K562 (cell line): Measurements from ENCODE around the gene TFEC. TPM values are rescaled to one million over a fixed set of nuclear protein-coding genes. Genes with fewer than 3 reads are reported as not detected.

Source experiments
- ATAC-seq: fragments of 200-7000 bp; cut with Tn5 transposase; 3 replicates; pipeline ENCODE4 v1.9.1; 2020; ENCODE audit warnings: moderate library complexity
- BruUV-seq: library from RNA; stranded (reverse); fragments of 400-500 nt; replicated peaks from 2 replicates; lab custom pipeline; 2021; lab: Mats Ljungman, UMichigan
- CTCF ChIA-PET: fragments of 300-600 bp; formaldehyde crosslinking; extraction: SDS; loops from one replicate; lab custom pipeline; 2021; ENCODE audit warnings: low intra/inter-chr PET ratio; lab: Yijun Ruan, JAX
- POLR2A ChIA-PET: fragments of 300-600, 350-650 bp; sonication (Branson Sonifier 250); formaldehyde crosslinking; extraction: SDS; loops from one replicate; lab custom pipeline; 2021; ENCODE audit warnings: antibody characterized with exemption, inconsistent platforms; lab: Yijun Ruan, JAX
- DNase-seq, 4 experiments: peaks; one replicate each; pipeline versions ENCODE4 v3.0.0 to v3.0.0-alpha.2; 2011 to 2018; ENCODE audit warnings: low spot score in 3 of 4, mixed read lengths in 3 of 4; ENCODE audit errors: extremely low read depth in 1 of 4
- FAIRE-seq: peaks from 2 replicates; lab custom pipeline; 2011; peaks lifted over from hg19 to GRCh38; lab: Jason Lieb, UNC
- H2AFZ ChIP-seq: 2 replicates; pipeline ENCODE4 v1.6.0; 2011; ENCODE audit warnings: low read depth, low read length, control low read depth, inconsistent platforms
- H3K27ac ChIP-seq: fragments of 200-600 bp; 3 replicates; pipeline ENCODE4 v1.8.0; 2011; ENCODE audit warnings: low read depth, mild to moderate bottlenecking, control low read depth, inconsistent platforms, low read length, moderate library complexity, mixed read lengths; ENCODE audit errors: extremely low read depth
- H3K27me3 ChIP-seq, 2 experiments: fragments of 300-600 bp in 1 of 2; 2 replicates in 1 of 2; 3 replicates in 1 of 2; pipeline versions ENCODE4 v1.6.0 to v1.8.0; 2011; ENCODE audit warnings: inconsistent platforms in 2 of 2, low read length in 2 of 2, mild to moderate bottlenecking in 1 of 2, mixed read lengths in 1 of 2, moderate library complexity in 1 of 2; ENCODE audit not compliant: control insufficient read depth in 2 of 2, insufficient read depth in 2 of 2
- H3K36me3 ChIP-seq: fragments of 300-600 bp; 3 replicates; pipeline ENCODE4 v1.8.0; 2011; ENCODE audit warnings: mild to moderate bottlenecking, low read length, inconsistent platforms; ENCODE audit not compliant: control insufficient read depth, insufficient read depth
- H3K4me1 ChIP-seq, 2 experiments: fragments of 200-600 bp in 1 of 2; replicated peaks in 1 of 2; 2 replicates in 1 of 2; 3 replicates in 1 of 2; pipeline versions ENCODE4 v1.5.1 to v1.8.0; 2011; ENCODE audit warnings: inconsistent platforms in 2 of 2, low read length in 2 of 2, mild to moderate bottlenecking in 1 of 2, mixed read lengths in 1 of 2, moderate library complexity in 1 of 2; ENCODE audit not compliant: control insufficient read depth in 2 of 2, insufficient read depth in 2 of 2
- H3K4me2 ChIP-seq: 2 replicates; pipeline ENCODE4 v1.6.1; 2011; ENCODE audit warnings: low read length, control low read depth, inconsistent platforms, mixed read lengths; ENCODE audit not compliant: insufficient read depth
- H3K4me3 ChIP-seq: fragments of 200-600 bp; sonication (generic), shearing (Covaris generic); 2 replicates; pipeline ENCODE4 v1.5.1; 2016; ENCODE audit warnings: control low read depth, inconsistent platforms
- H3K79me2 ChIP-seq: fragments of 200-600 bp; 3 replicates; pipeline ENCODE4 v1.8.0; 2011; ENCODE audit warnings: low read length, inconsistent platforms; ENCODE audit not compliant: control insufficient read depth, insufficient read depth
- H3K9ac ChIP-seq, 2 experiments: 2 replicates each; pipeline versions ENCODE4 v1.6.0 to v1.6.1; 2011; ENCODE audit warnings: low read depth in 2 of 2, low read length in 2 of 2, control low read depth in 1 of 2, inconsistent platforms in 1 of 2, mild to moderate bottlenecking in 1 of 2, mixed read lengths in 1 of 2; ENCODE audit not compliant: insufficient read depth in 1 of 2
- H3K9me1 ChIP-seq: one replicate; pipeline ENCODE4 v1.6.0; 2011; ENCODE audit warnings: inconsistent platforms, mild to moderate bottlenecking, low read length, moderate library complexity; ENCODE audit not compliant: control insufficient read depth, insufficient read depth
- H3K9me3 ChIP-seq: replicated peaks from 2 replicates; pipeline ENCODE4 v1.5.1; 2011; ENCODE audit warnings: low read depth, low read length, inconsistent platforms; ENCODE audit not compliant: control insufficient read depth, insufficient read depth
- H4K20me1 ChIP-seq: replicated peaks from 2 replicates; pipeline ENCODE4 v1.6.1; 2011; ENCODE audit warnings: low read length, inconsistent platforms, mixed read lengths; ENCODE audit not compliant: control insufficient read depth, insufficient read depth
- DACH1 ChIP-seq: fragments of 450-650 bp; IDR thresholded peaks from 2 replicates; pipeline ENCODE4 v1.6.1; 2018; ENCODE audit not compliant: partially characterized antibody
- ERF ChIP-seq: fragments of 450-650 bp; formaldehyde crosslinking; IDR thresholded peaks from 2 replicates; pipeline ENCODE4 v1.4.0; 2020; ENCODE audit warnings: mild to moderate bottlenecking, mixed read lengths
- GTF2F1 ChIP-seq: IDR thresholded peaks from 2 replicates; pipeline ENCODE4 v1.6.1; 2011; ENCODE audit warnings: low read depth, low read length, improper control_type of control experiment
- MECOM ChIP-seq: fragments of 250-450 bp; sonication (Bioruptor Pico); IDR thresholded peaks from 2 replicates; pipeline ENCODE4 v1.8.0; 2022; ENCODE audit warnings: inconsistent platforms
- MXI1 ChIP-seq: IDR thresholded peaks from 2 replicates; pipeline ENCODE4 v1.6.1; 2011; ENCODE audit warnings: low read depth, mild to moderate bottlenecking, improper control_type of control experiment, low read length
- PRPF4 ChIP-seq: fragments of 200-400 bp; formaldehyde crosslinking; IDR thresholded peaks from one replicate; pipeline ENCODE4 v1.6.1; 2017; ENCODE audit warnings: low read length, low read depth, mild to moderate bottlenecking; ENCODE audit not compliant: insufficient read depth, poor library complexity, severe bottlenecking
- WHSC1 ChIP-seq: IDR thresholded peaks from one replicate; pipeline ENCODE4 v1.6.1; 2012; ENCODE audit warnings: low read length, control low read depth, inconsistent platforms
- ZNF717 ChIP-seq: fragments of 250-450 bp; sonication (Bioruptor Pico); IDR thresholded peaks from 2 replicates; pipeline ENCODE4 v1.5.0; 2021
- in situ Hi-C: fragments of 300-500 bp; cut with MboI; formaldehyde crosslinking; loops from 4 replicates; pipeline ENCODE4 v1.15.0; 2018; ENCODE audit warnings: inconsistent platforms, mixed read lengths
- intact Hi-C: fragments of 100-400 bp; cut with micrococcal nuclease; formaldehyde crosslinking; loops from 2 replicates; pipeline ENCODE4 v1.14.2; 2022
- polyA plus RNA-seq, 8 experiments: library from polyadenylated mRNA; depleted of rRNA in 4 of 8; stranded (reverse) in 5 of 8; unstranded in 3 of 8; fragments of >200 nt; fragmentation: Nextera tagmentation in 2 of 8; fragmentation: Illumina TruSeq in 1 of 8; extraction: Ambion mirVana in 2 of 8; extraction: Trizol in 1 of 8; gene quantifications; 2 replicates each; pipeline versions ENCODE4 v1.2.1 to v1.2.3, GENCODE V29; 2011 to 2014; ENCODE audit warnings: inconsistent platforms in 1 of 8, missing spikeins in 1 of 8
- total RNA-seq, 7 experiments: library from RNA; depleted of rRNA in 6 of 7; stranded (reverse); fragments of >200 nt in 6 of 7; fragmentation: Illumina TruSeq in 2 of 7; extraction: Trizol in 2 of 7; gene quantifications; 2 replicates each; pipeline versions ENCODE4 v1.2.1 to v1.2.3, GENCODE V29; 2011 to 2021; ENCODE audit warnings: low replicate concordance in 1 of 7
- TF ChIP-seq, protein P1 (sequence below): fragments of 250-450 bp; sonication (Bioruptor Pico); IDR thresholded peaks from 2 replicates; pipeline ENCODE4 v1.8.0; 2021; ENCODE audit warnings: moderate library complexity, mild to moderate bottlenecking, inconsistent platforms
- TF ChIP-seq, protein P2 (sequence below): fragments of 150-350 bp; conservative IDR thresholded peaks from 2 replicates; pipeline ENCODE4 v1.6.1; 2014; ENCODE audit warnings: low read length

The TFEC gene
- total and polyA plus RNA-seq, 9 of the 15 experiments (the other 6 are each of a cell fraction or from before 2014, with no cell fraction given): 0.01 TPM; not detected in 8

DNA sequence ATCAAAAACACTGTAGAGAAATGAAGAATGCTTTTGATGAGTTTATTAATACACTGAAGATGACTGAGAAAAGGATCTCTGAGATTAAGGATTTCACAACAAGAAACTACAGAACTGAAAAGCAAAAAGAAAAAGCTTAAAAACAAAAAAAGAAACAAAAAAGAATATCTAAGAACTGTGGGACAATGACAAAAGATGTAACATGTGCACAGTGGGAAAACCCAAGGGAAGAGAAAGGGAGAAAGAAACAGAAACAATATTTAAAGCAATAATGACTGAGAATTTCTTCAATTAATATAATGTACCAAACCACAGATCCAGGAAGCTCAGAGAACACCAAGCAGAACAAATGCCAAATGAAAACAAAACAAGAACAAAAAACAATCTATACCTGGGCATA lies 42.2 kb downstream of the TFEC start:
- ChIA-PET POLR2A (no interaction called here), CTCF (no interaction called here)
- Histone ChIP-seq H3K4me2 (no peak overlapping the region), H3K27ac (no peak overlapping the region), H3K9me1 (no peaks in the 10 kb centered on the region), H4K20me1 (no peaks in the 10 kb centered on the region), H3K9ac (no peak overlapping the region), H3K9me3 (no peaks in the 10 kb centered on the region; the same call in 1 of the 2 replicates), H3K36me3 (no peaks in the 10 kb centered on the region), H3K79me2 (no peaks in the 10 kb centered on the region), H3K4me1 (no peaks in the 10 kb centered on the region), H3K27me3 (no peaks in the 10 kb centered on the region), H3K4me3 (no peak overlapping the region), H2AFZ (no peak overlapping the region)
- TF ChIP-seq GTF2F1: no peak
- TF ChIP-seq ZNF717 (CRISPR knock-in tag): no peak
- TF ChIP-seq ERF: no peak
- ATAC-seq (no peak), DNase-seq (no peak), FAIRE-seq (no peak)
- intact Hi-C loops (no loop called here), in situ Hi-C loops (no loop called here)
- BruUV-seq: no TSS peak

DNA sequence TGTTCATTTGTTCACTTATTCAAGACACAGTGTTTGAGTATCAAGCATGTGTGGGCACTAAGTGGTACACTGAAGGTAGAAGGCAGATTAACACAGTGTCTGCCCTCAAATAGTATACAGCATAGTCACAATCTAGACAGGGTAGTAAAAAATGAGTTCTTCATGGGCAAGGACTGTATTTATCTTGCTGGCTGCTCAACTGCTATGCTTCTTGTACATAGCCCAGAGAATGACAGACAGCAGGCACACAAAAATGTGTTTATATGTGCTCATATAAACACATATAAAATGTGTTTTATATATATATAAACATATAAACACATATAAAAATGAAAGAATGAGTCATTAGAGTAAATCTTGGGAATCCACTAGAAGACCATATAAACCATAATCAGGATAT lies 43.1 kb downstream of the TFEC start:
- Histone ChIP-seq H3K9me1 (no peaks in the 10 kb centered on the region), H4K20me1 (no peaks in the 10 kb centered on the region), H3K27ac (no peak overlapping the region), H3K4me3 (no peak overlapping the region), H3K9ac (no peak overlapping the region), H3K9me3 (no peaks in the 10 kb centered on the region; the same call in 1 of the 2 replicates), H3K4me2 (no peak overlapping the region), H2AFZ (no peak overlapping the region), H3K4me1 (no peaks in the 10 kb centered on the region), H3K36me3 (no peaks in the 10 kb centered on the region), H3K79me2 (no peaks in the 10 kb centered on the region), H3K27me3 (no peaks in the 10 kb centered on the region)
- in situ Hi-C loops: no loop called here
- no peak for ATAC-seq
- no peak for DNase-seq
- intact Hi-C loops: no loop called here
- FAIRE-seq: no peak
- CTCF ChIA-PET: no interaction called here
- POLR2A ChIA-PET: no interaction called here
- no TSS peak for BruUV-seq
- no peak for TF ChIP-seq MXI1
- TF ChIP-seq WHSC1: no peak
- no peak for TF ChIP-seq PRPF4
- TF ChIP-seq, protein P1, sequence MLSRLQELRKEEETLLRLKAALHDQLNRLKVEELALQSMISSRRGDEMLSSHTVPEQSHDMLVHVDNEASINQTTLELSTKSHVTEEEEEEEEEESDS (CRISPR knock-in tag): no peak
- no peak for TF ChIP-seq MECOM (CRISPR knock-in tag)
- no peak for TF ChIP-seq DACH1
- TF ChIP-seq, protein P2, sequence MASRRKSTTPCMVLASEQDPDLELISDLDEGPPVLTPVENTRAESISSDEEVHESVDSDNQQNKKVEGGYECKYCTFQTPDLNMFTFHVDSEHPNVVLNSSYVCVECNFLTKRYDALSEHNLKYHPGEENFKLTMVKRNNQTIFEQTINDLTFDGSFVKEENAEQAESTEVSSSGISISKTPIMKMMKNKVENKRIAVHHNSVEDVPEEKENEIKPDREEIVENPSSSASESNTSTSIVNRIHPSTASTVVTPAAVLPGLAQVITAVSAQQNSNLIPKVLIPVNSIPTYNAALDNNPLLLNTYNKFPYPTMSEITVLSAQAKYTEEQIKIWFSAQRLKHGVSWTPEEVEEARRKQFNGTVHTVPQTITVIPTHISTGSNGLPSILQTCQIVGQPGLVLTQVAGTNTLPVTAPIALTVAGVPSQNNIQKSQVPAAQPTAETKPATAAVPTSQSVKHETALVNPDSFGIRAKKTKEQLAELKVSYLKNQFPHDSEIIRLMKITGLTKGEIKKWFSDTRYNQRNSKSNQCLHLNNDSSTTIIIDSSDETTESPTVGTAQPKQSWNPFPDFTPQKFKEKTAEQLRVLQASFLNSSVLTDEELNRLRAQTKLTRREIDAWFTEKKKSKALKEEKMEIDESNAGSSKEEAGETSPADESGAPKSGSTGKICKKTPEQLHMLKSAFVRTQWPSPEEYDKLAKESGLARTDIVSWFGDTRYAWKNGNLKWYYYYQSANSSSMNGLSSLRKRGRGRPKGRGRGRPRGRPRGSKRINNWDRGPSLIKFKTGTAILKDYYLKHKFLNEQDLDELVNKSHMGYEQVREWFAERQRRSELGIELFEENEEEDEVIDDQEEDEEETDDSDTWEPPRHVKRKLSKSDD: no peak
